GM12873 (cell line): ENCODE measurements around the gene HOXC6.

Experiments used
- CTCF ChIP-seq: IDR thresholded peaks from 2 replicates; pipeline ENCODE4 v1.5.1; 2012; ENCODE audit warnings: low read depth, mild to moderate bottlenecking, moderate library complexity, low read length, control low read depth; ENCODE audit not compliant: insufficient read depth; ENCODE audit errors: missing control alignments

HOXC6 gene

GRCh38 chr12:54033106-54033979, 5.1 kb downstream of the HOXC6 start:
- TF ChIP-seq CTCF, result no peak

GRCh38 chr12:54033980-54034784, 5.9 kb downstream of the HOXC6 start:
- no peak for TF ChIP-seq CTCF

GRCh38 chr12:54034785-54035310, 6.6 kb downstream of the HOXC6 start:
- no peak for TF ChIP-seq CTCF

- TF ChIP-seq CTCF, result no peak
Observed at GRCh38 chr12:54035568-54036264, 7.5 kb downstream of the HOXC6 start.

- peak; percentile 8 for TF ChIP-seq CTCF
Observed at GRCh38 chr12:54036620-54037359, 8.6 kb downstream of the HOXC6 start.

GRCh38 chr12:54037360-54038283, 9.4 kb downstream of the HOXC6 start:
- no peak for TF ChIP-seq CTCF
